Medulla oblongata (tissue), 1 donor: ENCODE data around the gene ATP8A1.

Experiments
- DNase-seq: peaks from one replicate; pipeline ENCODE4 v3.0.0-alpha.2; 2015; ENCODE audit errors: extremely low spot score

ATP8A1 gene

GRCh38 chr4:42649870-42650269 lies 7.0 kb downstream of the ATP8A1 start:
- no peak for DNase-seq

DNA sequence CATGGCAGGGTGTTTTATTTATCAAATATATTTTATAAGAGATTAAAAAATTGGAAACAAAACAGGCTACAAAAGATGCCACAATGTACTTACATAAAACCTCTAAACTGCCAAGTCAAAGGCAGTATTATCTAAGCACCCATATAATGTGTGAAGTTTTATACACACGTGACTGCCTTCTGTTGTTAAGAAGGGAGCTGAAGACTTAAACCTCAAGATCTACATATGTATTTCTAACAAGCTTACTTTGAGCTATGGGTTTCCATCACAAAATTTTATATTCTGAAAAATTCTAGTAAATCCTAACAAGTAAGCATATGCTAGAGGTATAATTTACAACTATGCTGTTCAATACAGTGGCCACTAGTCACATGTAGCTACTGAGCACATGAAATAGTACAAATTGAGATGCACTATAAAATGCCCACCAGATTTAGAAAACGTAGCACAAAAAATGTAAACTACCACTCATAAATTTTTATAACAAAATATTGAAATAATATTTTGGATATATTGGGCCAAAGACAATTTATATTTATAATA lies 9.8 kb downstream of the ATP8A1 start:
- peak; percentile 7 for DNase-seq

DNA sequence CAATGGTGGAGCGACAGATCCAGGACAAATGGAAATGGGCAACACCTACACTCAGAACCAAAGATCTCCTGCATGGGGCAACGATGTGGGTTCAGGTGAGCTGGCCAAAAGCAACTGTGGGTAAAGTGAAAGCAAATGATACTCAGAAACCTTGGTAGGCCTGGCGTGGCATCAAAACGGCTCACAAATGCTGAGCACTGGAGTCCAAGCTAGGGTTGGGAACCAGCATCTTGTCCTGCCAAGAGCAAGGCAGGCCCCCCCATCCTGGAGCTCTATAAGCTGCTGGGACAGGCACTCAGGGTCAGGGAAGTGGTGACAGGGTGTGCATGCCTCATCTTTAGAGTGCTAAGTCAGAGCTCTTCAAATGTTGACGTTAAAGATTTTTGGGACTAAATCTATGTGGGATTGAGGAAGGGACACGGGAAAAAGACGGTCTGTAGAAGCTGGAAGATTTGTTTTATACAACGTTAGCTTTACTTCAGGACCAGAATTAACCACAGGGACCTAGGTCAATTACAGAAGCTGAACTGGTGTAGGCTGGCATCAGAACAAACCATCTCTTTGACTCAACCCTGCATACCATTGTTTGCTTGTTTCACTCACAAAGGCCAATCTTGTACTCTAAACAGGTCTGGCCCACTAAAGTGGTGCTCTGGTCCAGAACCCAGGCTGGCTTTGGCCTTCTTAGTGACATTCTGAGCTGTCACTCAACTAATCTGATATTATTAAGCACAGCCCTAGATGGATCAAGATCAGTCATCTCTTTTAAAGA lies 10.7 kb downstream of the ATP8A1 start:
- peak; percentile 57 for DNase-seq

DNA sequence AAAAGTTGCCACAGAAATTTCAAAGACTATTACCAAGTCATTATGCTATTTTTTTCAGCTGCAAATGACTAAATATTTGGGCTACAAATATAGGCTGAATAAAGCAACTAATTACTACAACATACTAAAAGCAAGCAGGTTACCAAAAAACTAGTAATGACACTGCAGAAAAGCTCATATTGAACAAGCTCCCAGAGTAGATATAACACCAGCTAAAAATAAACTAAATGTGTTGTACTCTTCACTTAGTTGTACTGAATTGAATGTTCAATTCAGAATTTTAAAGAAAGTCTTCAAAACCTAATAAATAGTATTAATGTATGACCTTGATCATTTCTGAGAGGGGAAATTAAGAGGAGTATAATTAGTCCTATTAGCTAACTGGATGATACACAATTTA lies 12.0 kb downstream of the ATP8A1 start:
- no peak for DNase-seq

GRCh38 chr4:42643685-42644084 lies 13.2 kb downstream of the ATP8A1 start:
- no peak for DNase-seq

DNA sequence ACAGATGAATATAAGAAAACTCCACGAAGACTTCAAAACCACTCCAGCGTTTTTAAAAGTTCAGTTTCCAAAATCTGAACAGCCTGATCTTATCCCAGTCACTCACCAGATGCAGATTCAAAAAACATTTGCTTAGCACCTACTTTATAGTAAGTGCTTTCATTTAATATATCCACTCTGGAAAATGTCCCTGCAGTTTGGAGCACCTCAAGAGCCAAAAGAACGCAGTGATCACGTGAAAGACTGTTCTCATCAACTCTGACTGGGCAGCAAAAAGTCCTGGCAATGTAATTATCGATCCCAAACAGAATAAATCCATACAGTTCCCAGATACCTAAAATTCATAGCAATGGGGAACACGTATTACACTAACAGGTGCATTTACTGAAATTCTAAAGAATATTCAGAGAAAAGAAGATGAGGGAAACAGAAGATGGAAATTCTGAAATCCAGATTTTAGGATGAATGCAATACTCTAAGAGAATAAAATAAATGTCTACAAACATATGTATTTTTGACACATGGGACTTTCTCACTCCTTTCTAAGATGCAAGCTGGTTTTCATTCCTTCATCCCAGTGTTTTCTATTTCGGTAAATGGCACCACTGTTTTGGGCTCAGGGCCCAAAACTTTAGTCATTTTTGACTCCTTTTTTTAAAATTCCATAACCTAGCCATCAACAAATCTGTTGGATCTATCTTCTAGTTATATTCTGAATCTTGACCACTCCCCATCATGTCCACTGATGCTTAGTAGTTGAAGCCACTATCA lies 13.9 kb downstream of the ATP8A1 start:
- no peak for DNase-seq

DNA sequence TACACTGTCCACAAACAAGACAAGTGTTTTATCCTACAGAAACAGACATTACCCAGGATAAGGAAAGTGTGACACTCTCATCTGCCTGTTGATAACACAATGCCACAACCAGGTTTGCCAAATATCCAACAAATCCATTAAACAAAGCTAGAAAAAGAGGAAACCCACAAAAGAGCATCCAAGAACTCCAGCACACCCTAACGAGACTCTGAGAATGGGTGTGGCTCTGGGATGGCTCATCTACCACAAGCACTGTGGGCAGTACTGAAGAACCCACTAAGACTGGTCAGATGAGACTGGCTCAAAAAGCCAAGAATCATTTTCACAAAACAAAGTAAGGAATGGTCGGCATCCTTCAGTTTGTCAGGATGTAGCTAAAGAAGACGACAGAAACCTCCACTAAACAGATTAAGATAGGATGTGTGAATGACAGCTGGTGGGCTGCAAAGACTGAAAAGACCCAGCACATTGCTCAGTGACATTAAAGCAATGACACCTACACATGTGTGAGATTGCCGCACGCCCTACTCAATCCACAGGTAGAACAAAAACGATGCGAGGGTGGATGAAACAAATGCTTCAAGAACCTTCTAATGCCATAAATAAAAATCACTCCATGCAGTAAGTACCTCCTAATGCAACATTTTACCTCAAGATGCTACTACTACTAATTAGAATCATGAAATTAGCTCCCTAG lies 14.7 kb downstream of the ATP8A1 start:
- no peak for DNase-seq

- no peak for DNase-seq
Observed at GRCh38 chr4:42641656-42642055, 15.2 kb downstream of the ATP8A1 start.

DNA sequence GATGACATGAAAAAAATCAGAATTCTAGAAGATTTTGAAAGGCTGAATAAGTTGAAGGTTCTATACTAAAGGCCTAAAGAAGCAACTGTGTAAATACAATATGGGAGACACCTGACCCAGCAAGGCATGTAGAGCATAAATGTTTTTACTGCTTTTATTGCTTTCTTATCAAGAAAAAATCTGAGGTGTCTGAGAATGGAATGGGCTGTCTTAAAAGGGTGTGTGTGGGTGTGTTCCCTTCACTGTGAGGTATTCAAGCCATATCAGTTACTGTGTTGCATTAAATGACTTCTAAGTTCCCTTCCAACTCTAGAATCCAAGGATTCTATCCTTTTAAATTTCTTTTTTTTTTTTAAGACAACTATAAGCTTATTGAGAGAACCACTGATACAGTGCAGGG lies 15.7 kb downstream of the ATP8A1 start:
- no peak for DNase-seq

DNA sequence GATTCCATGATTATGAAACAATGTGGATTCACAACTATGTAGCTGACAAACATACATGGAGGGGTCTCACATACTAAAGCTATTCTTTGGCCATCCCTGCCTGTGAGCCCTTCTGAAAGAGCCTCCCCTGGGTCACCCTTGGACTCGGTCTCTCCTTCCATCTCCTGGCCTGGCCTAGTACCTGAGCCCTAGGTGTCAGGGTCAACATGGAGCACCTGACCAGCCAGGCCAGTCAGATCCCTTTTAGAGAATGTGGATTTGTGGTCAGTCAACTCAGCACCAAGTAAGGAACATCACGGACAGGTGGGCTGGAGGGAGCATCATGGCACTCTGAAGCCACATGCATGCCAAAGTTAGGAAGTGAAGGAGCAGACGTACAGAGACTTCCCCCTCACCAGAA lies 16.3 kb downstream of the ATP8A1 start:
- DNase-seq, result no peak

DNA sequence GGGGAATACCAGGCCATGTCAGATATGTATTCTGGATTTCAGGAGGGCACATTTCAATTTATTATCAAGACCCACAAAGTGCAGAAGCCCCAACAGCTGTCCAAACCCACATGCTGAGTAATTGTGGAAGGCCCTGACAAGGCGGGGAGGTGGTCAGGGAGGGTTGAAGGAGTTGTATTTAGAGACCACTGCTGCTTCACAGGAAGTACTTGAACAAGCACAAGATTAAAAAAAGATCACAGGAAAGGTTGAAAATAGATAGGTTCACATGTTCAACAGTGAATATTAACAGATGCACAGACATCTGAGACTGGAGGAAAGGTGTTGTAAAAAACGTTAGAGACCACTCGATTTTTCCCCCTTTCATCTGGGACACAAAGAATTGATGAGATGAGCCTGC lies 17.9 kb downstream of the ATP8A1 start:
- DNase-seq, result no peak

DNA sequence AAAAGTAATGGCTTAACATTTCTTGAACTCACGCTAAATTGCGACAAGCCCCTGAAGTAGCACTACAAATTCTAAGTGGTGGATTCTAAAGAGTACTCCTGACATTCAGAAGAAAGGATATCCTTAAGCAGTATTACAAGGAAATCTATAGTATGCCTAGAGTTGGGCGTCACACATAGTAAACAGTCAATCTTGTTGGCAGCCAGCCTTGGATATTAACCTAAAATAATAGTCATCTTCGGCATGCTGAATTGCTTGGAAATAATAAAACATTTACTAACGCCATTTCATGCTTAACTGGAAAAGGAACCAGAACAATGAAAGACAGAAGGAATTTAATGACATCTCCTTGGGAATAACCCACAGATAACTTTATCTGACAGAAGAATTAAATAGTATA lies 18.6 kb downstream of the ATP8A1 start:
- DNase-seq, result no peak

DNA sequence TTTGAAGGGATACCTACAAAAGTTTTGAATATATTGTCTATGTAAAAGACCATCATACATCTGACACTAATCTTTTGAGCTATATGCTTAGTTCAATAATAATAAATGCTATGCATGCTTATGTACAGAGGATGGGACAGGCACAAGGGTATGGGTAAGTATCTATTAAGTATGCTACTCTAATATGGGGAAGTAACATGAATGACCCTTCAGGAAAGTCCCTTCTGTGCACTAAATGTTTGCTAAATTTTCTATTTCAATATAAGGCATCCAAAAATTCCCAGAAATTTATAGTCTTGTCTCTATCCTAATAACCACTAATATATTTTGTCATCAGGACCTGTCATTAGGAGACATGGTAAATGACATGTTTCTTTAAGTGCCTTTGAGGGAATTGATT lies 19.0 kb downstream of the ATP8A1 start:
- no peak for DNase-seq

DNA sequence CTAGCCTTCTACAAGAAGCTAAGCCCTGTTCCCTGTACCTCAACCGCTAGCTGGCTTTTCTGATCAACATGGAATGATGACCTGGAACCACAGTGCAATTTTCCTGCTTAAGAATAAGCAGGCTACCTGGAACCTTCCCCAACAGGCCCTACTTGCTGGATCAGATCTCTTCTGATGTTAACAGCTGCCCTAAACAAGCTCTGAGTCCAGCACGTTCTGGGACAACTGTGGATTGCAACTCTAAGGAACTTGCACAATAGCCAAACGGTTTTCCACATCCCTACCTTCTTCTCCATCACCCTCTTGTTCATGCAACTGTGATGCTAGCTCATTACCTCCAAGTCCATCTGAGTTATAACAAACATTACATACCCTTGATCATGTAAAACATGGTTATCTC lies 19.8 kb downstream of the ATP8A1 start:
- DNase-seq, result no peak

DNA sequence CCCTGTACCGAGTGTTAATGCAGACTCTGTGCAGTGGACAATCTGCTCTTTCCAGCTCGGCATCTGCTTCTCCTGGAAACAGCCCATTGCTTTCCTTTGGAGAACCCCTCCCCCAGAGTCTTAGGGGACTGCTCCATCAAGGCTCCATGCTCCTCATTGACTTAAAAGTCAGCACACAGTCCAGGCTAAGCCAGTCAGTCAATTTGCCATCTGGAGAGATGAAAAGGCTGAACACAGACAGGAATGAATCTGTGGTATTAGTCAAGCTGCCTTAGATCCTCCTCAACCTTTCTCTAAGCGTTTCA lies 20.3 kb downstream of the ATP8A1 start:
- no peak for DNase-seq

DNA sequence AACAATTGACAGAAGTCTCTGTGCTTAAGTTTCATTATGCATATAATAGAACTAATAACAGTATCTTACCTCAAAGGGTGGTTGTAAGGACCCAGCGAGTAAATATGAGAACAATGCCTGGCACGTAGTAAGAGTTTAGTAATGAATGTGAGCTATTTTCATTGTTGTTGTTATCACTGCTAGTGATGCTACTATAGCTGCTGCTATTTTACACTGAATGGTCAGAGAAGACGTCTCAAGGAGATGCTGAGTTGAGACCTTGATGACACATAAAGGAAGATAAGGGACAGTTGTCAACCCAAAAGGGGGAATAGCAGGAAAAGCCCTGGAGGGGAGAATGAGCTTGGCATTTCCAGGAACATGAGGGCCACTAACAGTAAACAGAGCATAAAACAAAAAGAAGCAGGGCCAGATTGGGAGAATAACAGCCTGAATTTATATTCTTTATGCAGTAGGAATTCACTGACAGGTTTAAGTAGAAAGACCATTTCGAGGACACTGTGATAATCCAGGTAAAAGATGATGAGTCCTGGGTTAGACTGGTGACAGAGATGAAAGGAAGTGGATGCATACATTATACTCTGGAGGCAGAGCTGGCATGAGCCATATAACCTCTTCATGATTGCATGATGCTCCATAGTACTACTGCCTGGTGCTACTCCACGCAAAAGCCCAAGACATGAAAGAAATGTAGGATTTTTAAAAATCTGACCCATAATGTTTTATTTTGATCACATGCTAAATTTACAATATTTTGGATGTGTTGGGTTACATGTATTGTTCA lies 23.1 kb downstream of the ATP8A1 start:
- no peak for DNase-seq

GRCh38 chr4:42632653-42633382 lies 24.1 kb downstream of the ATP8A1 start:
- peak; percentile 45 for DNase-seq

- no peak for DNase-seq
Observed at GRCh38 chr4:42630908-42631307, 26.0 kb downstream of the ATP8A1 start.

DNA sequence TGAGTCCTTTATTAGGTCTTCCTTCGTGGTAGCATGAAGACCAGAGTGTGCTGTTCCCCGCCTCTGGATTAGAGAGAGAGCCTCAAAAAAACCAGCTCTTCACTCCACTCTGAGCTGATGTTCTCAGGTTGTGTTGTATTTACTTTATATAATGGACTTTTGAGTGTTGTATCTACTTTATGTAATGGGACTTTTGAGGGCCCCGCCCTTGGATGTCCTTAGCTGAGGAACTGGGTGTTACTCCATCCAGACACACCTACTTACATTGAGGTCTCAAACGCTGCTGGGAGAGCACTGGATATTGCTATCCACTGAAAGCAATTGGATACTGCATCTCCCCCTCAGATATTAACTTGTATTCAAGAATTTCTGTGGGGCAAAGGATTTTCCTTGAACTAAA lies 28.2 kb downstream of the ATP8A1 start:
- DNase-seq, result no peak

DNA sequence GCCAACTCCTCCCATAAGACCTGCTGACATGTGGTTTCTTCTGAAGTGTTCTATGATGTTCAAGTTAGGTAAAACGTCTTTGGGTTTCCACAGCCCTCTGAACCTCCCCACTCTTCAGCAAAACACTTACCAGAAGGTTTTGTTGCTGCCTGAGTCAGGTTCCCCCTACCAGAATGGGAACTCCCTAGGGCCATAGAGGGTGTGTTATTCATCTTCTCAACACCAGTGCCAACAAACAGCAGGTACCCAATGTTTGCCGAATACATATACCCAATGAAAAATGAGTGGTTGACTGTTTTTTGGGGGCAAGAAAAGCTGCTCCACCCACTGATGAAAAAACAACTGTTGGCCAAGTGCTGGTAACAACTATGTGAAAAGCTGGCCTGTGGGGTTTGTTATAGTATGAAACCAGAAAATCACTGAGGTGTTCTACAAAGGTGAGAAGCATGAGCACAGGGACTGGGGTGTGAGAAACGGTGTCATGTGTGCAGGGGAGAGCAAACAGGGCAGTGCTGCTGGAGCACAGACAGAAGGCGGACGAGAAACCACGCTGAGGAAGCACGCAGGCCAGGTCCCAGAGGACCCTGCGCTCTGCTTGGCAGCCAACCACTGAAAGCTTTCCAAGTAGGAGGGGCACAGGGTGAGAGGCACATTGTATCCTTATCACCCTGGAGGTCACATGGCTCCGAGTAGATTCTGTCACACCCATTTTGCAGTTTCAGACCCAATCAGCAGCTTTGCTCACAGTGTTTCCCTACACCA lies 28.8 kb downstream of the ATP8A1 start:
- peak; percentile 66 for DNase-seq
